ENCODE measurements around the gene COL23A1. TPM values are rescaled to one million over a fixed set of nuclear protein-coding genes. Genes with fewer than 3 reads are reported as not detected.

COL23A1 gene
- total and polyA plus RNA-seq, 2 of the 8 experiments (the other 6 are each of a cell fraction or from before 2014, with no cell fraction given): 3.1 to 4.7 TPM

GRCh38 chr5:178338750-178339144, 251.4 kb downstream of the COL23A1 start (continued):
- TF ChIP-seq EZH2 (IDR thresholded peaks at IDR 0.05; ENCODE audit: low read depth, low read length, severe bottlenecking): no peak
- no peak for TF ChIP-seq SIRT6 (IDR thresholded peaks at IDR 0.05; ENCODE audit: low read length)
- TF ChIP-seq ATF3 (IDR thresholded peaks at IDR 0.05; ENCODE audit: insufficient read depth, low read depth, low read length): no peak

All from H1 (cell line).